Measurements from ENCODE around the gene ARHGAP15.

GRCh38 chr2:143165291-143165690 lies 36.1 kb downstream of the ARHGAP15 start:
- TF ChIP-seq CTCF (IDR thresholded peaks at IDR 0.05; ENCODE audit: low read depth, low read length, poor library complexity, severe bottlenecking) = no peak
- no peak for TF ChIP-seq EZH2phosphoT487 (IDR thresholded peaks at IDR 0.05; ENCODE audit: borderline replicate concordance, low read length)
